Kidney epithelial cell (primary cell): ENCODE results near the gene DENND5B. TPM values are rescaled to one million over a fixed set of nuclear protein-coding genes. Genes with fewer than 3 reads are reported as not detected.

Source experiments
- DNase-seq: peaks from one replicate; pipeline ENCODE4 v3.0.0-alpha.2; 2010; ENCODE audit warnings: low read depth
- H3K27me3 ChIP-seq: 2 replicates; pipeline ENCODE4 v1.6.0; 2011; ENCODE audit warnings: low read length; ENCODE audit not compliant: control insufficient read depth, insufficient read depth
- H3K36me3 ChIP-seq: 2 replicates; pipeline ENCODE4 v1.5.1; 2011; ENCODE audit warnings: low read length; ENCODE audit not compliant: control insufficient read depth, insufficient read depth
- H3K4me3 ChIP-seq: 2 replicates; pipeline ENCODE4 v1.5.1; 2011; ENCODE audit warnings: low read depth, mild to moderate bottlenecking, control low read depth, low read length
- total RNA-seq: library from RNA; depleted of rRNA; stranded (reverse); fragments of >200 nt; gene quantifications from 2 replicates; pipeline ENCODE4 v1.2.3, GENCODE V29; 2015
- TF ChIP-seq, protein P1 (sequence below): IDR thresholded peaks from 2 replicates; pipeline ENCODE4 v1.5.1; 2011; ENCODE audit warnings: mild to moderate bottlenecking, moderate library complexity, low read length, control low read depth, inconsistent platforms; ENCODE audit not compliant: insufficient read depth, poor library complexity, severe bottlenecking

Gene DENND5B
- total RNA-seq, 1 donor from 2014 or later: 7.6 TPM

DNA sequence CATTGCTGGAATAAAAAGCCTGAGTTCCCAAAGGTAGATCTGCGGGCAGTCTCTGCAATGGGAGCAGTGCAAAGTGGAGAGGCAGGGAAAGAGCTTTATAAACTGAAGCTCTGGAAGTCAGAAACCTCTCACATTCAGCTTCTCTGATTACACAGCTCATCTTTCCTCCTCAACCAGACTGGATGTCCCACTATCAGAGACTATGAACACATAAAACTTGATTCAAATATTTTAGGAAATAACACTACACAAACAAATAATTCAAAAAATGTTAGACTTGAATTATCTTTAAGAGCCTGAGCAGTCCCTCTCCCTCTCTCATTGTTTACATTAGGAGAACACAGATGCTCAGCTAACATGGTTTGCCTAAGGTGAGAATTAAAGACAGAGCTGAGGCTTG, 72.9 kb downstream of the DENND5B start:
- H3K36me3 ChIP-seq: no peaks in the 10 kb centered on the region
- H3K4me3 ChIP-seq: no peak overlapping the region
- TF ChIP-seq, protein P1, sequence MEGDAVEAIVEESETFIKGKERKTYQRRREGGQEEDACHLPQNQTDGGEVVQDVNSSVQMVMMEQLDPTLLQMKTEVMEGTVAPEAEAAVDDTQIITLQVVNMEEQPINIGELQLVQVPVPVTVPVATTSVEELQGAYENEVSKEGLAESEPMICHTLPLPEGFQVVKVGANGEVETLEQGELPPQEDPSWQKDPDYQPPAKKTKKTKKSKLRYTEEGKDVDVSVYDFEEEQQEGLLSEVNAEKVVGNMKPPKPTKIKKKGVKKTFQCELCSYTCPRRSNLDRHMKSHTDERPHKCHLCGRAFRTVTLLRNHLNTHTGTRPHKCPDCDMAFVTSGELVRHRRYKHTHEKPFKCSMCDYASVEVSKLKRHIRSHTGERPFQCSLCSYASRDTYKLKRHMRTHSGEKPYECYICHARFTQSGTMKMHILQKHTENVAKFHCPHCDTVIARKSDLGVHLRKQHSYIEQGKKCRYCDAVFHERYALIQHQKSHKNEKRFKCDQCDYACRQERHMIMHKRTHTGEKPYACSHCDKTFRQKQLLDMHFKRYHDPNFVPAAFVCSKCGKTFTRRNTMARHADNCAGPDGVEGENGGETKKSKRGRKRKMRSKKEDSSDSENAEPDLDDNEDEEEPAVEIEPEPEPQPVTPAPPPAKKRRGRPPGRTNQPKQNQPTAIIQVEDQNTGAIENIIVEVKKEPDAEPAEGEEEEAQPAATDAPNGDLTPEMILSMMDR: no peak
- DNase-seq: no peak
- no peaks in the 10 kb centered on the region for H3K27me3 ChIP-seq

DNA sequence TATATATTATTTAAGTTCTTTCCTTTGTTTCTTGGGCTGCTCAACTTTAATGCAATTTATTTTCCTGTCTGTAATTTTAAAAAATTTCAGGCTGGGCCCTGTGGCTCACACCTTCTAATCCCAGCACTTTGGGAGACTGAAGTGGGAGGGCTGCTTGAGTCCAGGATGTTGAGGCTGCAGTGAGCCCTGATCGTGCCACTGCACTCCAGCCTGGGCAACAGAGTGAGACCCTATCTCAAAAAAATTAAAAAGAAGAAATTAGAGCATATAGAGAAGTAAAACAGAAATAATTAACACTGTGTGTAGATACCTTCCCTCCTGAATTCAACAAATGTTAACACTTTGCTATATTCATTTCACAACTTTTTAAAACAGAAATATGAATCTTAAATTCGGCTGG, 74.2 kb downstream of the DENND5B start:
- no peaks in the 10 kb centered on the region for H3K27me3 ChIP-seq
- H3K4me3 ChIP-seq: no peak overlapping the region
- TF ChIP-seq, protein P1: no peak
- no peak for DNase-seq
- no peaks in the 10 kb centered on the region for H3K36me3 ChIP-seq

DNA sequence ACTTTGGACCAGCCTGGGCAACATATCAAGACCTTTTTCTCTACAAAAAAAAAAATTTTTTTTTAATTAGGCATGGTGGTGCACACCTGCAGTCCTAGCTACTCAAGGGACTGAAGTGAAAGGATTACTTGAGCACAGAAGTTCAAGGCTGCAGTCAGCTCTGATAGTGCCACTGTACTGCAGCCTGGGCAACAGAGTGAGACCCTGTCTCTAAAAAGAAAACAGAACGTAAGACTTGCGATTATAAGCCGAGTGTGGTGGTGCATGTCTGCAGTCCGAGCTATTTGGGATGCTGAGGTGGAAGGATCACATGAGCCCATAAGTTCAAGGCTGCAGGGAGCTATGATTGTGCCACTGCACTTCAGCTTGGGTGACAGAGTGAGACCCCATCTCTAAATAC, 76.0 kb downstream of the DENND5B start:
- TF ChIP-seq, protein P1: no peak
- no peak overlapping the region for H3K4me3 ChIP-seq
- no peak for DNase-seq
- no peaks in the 10 kb centered on the region for H3K27me3 ChIP-seq
- H3K36me3 ChIP-seq: no peaks in the 10 kb centered on the region

DNA sequence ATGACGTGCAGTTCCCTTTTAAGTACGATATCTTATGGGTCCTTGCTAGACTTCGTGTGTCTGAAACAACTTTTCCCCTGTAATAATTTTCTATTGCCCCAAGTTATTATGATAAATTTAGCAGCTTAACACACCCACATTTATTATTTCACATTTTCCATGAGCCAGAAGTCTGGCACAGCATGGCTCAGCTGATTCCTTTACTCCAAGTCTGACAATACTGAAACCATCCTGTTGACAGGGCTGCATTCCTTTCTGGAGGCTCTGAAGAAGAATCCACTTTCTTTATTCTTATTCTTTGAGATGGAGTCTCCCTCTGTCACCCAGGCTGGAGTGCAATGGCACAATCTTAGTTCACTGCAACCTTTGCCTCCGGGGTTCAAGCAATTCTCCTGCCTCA, 80.9 kb downstream of the DENND5B start:
- H3K4me3 ChIP-seq: no peak overlapping the region
- no peak for DNase-seq
- H3K36me3 ChIP-seq: no peaks in the 10 kb centered on the region
- TF ChIP-seq, protein P1: no peak
- H3K27me3 ChIP-seq: no peaks in the 10 kb centered on the region

DNA sequence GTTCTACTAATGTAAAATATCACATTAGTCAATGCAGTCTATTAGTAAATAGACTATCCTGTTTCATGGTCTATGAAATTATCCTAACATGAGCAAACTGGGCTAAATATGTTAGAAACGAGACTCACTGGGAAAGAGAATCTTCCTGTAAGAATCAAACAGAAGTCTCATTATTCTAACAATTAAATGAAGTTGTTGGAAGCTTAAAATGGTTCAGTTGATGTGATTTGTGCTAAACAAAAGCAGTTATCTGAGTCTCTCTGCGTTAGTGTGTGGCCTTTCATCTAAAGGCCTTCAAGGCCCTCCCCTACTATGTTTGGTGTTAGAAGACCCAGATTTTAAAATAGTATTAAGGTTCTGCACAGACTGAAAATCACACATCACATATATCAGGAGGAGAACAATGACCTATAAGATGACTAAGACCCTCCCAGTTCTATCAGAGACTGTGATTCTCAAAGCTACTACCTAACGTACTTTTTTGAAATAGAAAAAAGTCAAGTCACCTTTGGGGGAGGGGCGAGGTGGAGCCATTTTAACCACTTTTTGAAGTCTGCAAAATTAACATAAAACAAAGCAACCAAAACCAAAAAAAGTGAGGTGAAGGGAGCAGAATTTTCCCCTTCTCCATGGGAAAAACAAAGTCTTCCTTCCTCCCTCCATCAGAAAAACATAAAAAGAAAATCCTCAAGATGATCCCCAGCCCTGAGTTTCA, 82.3 kb downstream of the DENND5B start:
- H3K36me3 ChIP-seq: no peaks in the 10 kb centered on the region
- TF ChIP-seq, protein P1: no peak
- DNase-seq: no peak
- no peak overlapping the region for H3K4me3 ChIP-seq
- H3K27me3 ChIP-seq: no peaks in the 10 kb centered on the region

DNA sequence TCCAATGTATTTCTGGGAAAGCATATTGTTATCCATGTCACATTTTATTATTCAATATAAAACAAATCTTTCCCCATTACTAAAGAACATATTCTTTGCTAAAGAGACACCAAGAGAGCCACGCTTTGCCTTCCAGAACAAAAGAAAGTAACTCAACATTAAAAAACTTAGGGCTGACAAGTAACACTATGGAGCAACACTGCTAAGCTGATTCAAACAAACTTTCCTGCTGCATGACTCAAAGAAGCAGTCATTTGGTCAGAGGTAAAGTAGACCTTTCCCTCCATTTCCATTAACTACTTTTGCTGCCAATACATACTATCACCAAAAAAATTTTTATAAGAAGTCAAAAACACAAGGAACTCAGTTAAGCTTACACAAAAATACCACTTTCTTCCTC, 83.0 kb downstream of the DENND5B start:
- H3K4me3 ChIP-seq: no peak overlapping the region
- H3K27me3 ChIP-seq: no peaks in the 10 kb centered on the region
- TF ChIP-seq, protein P1: no peak
- H3K36me3 ChIP-seq: no peaks in the 10 kb centered on the region
- DNase-seq: no peak
